Measurements from ENCODE around the gene C1R.

- TF ChIP-seq POLR2AphosphoS5 (IDR thresholded peaks at IDR 0.05; ENCODE audit: low read depth, low read length) (no peak), CTCF (IDR thresholded peaks at IDR 0.05) (no peak)
These were observed 60.9 kb downstream of the C1R start for GRCh38 chr12:7031306-7031705.

Data from Panc1 (cell line).